Right ventricle myocardium superior (tissue), 1 donor: ENCODE data around the gene S100G. TPM values are rescaled to one million over a fixed set of nuclear protein-coding genes. Genes with fewer than 3 reads are reported as not detected.

Experiments
- ATAC-seq: fragments of 200-7000 bp; cut with Tn5 transposase; one replicate; pipeline ENCODE4 v1.9.1; 2020; ENCODE audit warnings: mild to moderate bottlenecking; ENCODE audit not compliant: poor library complexity
- DNase-seq: peaks from one replicate; pipeline ENCODE4 v3.0.0-alpha.2; 2020
- intact Hi-C: fragments of 100-400 bp; cut with DNase I; formaldehyde crosslinking; loops from one replicate; pipeline ENCODE4 v1.11.2; 2022
- total RNA-seq: library from RNA; stranded (reverse); fragmentation: NEBNext Ultra II Directional; extraction: Animal tissue kit (Norgen Biotek cat#: 25700); gene quantifications from one replicate; pipeline ENCODE4 v1.2.1, GENCODE V29; 2021
- donor health status: DM: no; HTN: yes; CAD: no; lungs with severe emphysema.

The S100G gene
- total RNA-seq, 1 donor from 2014 or later: not detected

- peak; percentile 53 for ATAC-seq
- intact Hi-C loops: no loop called here
- DNase-seq: no peak
These were observed 9.1 kb upstream of the S100G start for GRCh38 chrX:16640823-16641222.

GRCh38 chrX:16643176-16643575, 6.8 kb upstream of the S100G start:
- intact Hi-C loops: no loop called here
- DNase-seq: no peak
- no peak for ATAC-seq

GRCh38 chrX:16646366-16647138, 3.4 kb upstream of the S100G start:
- no peak for DNase-seq
- no peak for ATAC-seq
- intact Hi-C loops: no loop called here

- intact Hi-C loops: no loop called here
- ATAC-seq (no peak), DNase-seq (no peak)
These were observed 1.6 kb downstream of the S100G start for GRCh38 chrX:16651391-16652024.

GRCh38 chrX:16653424-16653823, 3.5 kb downstream of the S100G start:
- intact Hi-C loops: no loop called here
- no peak for DNase-seq
- ATAC-seq: no peak

GRCh38 chrX:16654093-16654492, 4.1 kb downstream of the S100G start:
- no peak for ATAC-seq
- intact Hi-C loops: no loop called here
- DNase-seq: no peak

- ATAC-seq (no peak), DNase-seq (no peak)
- intact Hi-C loops: no loop called here
These were observed 8.3 kb downstream of the S100G start for GRCh38 chrX:16658284-16658683.

- ATAC-seq (no peak), DNase-seq (no peak)
- intact Hi-C loops: no loop called here
These were observed 9.4 kb downstream of the S100G start for GRCh38 chrX:16659321-16659720.

- intact Hi-C loops: no loop called here
- ATAC-seq (no peak), DNase-seq (no peak)
These were observed 11.5 kb downstream of the S100G start for GRCh38 chrX:16661495-16661894.

- DNase-seq (no peak), ATAC-seq (no peak)
- intact Hi-C loops: no loop called here
These were observed 12.4 kb downstream of the S100G start for GRCh38 chrX:16662402-16662801.

GRCh38 chrX:16664074-16664473, 14.1 kb downstream of the S100G start:
- intact Hi-C loops: no loop called here
- DNase-seq (no peak), ATAC-seq (peak; percentile 72)

GRCh38 chrX:16664626-16665025, 14.7 kb downstream of the S100G start:
- ATAC-seq: no peak
- no peak for DNase-seq
- intact Hi-C loops: no loop called here

- ATAC-seq (no peak), DNase-seq (no peak)
- intact Hi-C loops: no loop called here
These were observed 15.1 kb downstream of the S100G start for GRCh38 chrX:16665089-16665488.

GRCh38 chrX:16666541-16666940, 16.6 kb downstream of the S100G start:
- intact Hi-C loops: no loop called here
- no peak for ATAC-seq
- no peak for DNase-seq

- no peak for DNase-seq
- peak; percentile 49 for ATAC-seq
- intact Hi-C loops: loop anchor here (10.0 kb wide), 1 partner anchor 546 kb away; the partner anchor contains the start of gene GRPR
These were observed 21.0 kb downstream of the S100G start for GRCh38 chrX:16671005-16671404.

GRCh38 chrX:16678689-16679088, 28.7 kb downstream of the S100G start:
- no peak for ATAC-seq
- intact Hi-C loops: loop anchor here (10.0 kb wide), 1 partner anchor 554 kb away; the partner anchor contains the start of gene GRPR
- no peak for DNase-seq

GRCh38 chrX:16683007-16683664, 33.2 kb downstream of the S100G start:
- intact Hi-C loops: no loop called here
- no peak for ATAC-seq

GRCh38 chrX:16687514-16687913, 37.6 kb downstream of the S100G start:
- DNase-seq (no peak), ATAC-seq (no peak)
- intact Hi-C loops: no loop called here

More at GRCh38 chrX:16683007-16683664, 33.2 kb downstream of the S100G start:
- no peak for DNase-seq

GRCh38 chrX:16695079-16695676, 45.2 kb downstream of the S100G start:
- intact Hi-C loops: no loop called here

More at GRCh38 chrX:16695079-16695676, 45.2 kb downstream of the S100G start:
- peak; percentile 71 for DNase-seq
- ATAC-seq: peak; percentile 61
